ENCODE data around the gene ZFP36L1. TPM values are rescaled to one million over a fixed set of nuclear protein-coding genes. Genes with fewer than 3 reads are reported as not detected.

Gene ZFP36L1
- total and polyA plus RNA-seq, 2 of the 13 experiments (the other 11 are each of a cell fraction or from before 2014, with no cell fraction given), result 7.4 to 10.2 TPM

DNA sequence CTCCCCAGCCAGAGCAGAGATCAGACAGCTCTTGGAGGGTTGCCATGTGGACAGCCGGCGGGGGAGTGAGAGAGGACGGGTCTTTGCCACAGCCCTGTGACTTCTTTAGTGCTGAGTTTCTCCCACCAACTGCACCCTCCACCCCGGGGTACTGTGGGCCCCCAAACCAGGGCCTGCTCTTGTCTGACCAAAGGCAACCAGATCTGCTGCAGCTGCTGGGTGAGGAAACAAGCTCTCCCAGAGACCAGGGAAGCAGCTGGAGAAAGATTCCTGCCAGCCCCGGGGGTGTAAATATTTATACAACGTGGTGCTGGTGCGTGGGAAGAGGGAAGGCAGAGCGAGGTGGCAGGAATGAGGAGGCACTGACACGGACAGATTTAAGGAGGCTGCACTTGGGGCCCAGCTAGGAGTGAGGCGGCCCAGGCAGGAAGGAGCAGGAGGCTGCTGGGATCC, 14.3 kb upstream of the ZFP36L1 start (continued):
- TF ChIP-seq, protein P1, sequence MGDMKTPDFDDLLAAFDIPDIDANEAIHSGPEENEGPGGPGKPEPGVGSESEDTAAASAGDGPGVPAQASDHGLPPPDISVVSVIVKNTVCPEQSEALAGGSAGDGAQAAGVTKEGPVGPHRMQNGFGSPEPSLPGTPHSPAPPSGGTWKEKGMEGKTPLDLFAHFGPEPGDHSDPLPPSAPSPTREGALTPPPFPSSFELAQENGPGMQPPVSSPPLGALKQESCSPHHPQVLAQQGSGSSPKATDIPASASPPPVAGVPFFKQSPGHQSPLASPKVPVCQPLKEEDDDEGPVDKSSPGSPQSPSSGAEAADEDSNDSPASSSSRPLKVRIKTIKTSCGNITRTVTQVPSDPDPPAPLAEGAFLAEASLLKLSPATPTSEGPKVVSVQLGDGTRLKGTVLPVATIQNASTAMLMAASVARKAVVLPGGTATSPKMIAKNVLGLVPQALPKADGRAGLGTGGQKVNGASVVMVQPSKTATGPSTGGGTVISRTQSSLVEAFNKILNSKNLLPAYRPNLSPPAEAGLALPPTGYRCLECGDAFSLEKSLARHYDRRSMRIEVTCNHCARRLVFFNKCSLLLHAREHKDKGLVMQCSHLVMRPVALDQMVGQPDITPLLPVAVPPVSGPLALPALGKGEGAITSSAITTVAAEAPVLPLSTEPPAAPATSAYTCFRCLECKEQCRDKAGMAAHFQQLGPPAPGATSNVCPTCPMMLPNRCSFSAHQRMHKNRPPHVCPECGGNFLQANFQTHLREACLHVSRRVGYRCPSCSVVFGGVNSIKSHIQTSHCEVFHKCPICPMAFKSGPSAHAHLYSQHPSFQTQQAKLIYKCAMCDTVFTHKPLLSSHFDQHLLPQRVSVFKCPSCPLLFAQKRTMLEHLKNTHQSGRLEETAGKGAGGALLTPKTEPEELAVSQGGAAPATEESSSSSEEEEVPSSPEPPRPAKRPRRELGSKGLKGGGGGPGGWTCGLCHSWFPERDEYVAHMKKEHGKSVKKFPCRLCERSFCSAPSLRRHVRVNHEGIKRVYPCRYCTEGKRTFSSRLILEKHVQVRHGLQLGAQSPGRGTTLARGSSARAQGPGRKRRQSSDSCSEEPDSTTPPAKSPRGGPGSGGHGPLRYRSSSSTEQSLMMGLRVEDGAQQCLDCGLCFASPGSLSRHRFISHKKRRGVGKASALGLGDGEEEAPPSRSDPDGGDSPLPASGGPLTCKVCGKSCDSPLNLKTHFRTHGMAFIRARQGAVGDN (CRISPR knock-in tag; IDR thresholded peaks at IDR 0.05), result peak; percentile 86
- no peak for TF ChIP-seq HNRNPUL1 (IDR thresholded peaks at IDR 0.05; ENCODE audit: low read depth, low read length)
- no peak for TF ChIP-seq RBM39 (IDR thresholded peaks at IDR 0.05; ENCODE audit: low read depth, low read length, poor library complexity, severe bottlenecking)
- no peak for TF ChIP-seq ZNF816 (CRISPR knock-in tag; IDR thresholded peaks at IDR 0.05; ENCODE audit: borderline replicate concordance)
- no peak for TF ChIP-seq LCORL (IDR thresholded peaks at IDR 0.05)
- TF ChIP-seq LCORL (CRISPR knock-in tag; IDR thresholded peaks at IDR 0.05), result peak; percentile 55; the same call in 1 of the 2 replicates
- TF ChIP-seq PITX1 (CRISPR knock-in tag; IDR thresholded peaks at IDR 0.05), result peak; percentile 44; the same call in 1 of the 2 replicates
- 0 out of 2 replicates have a peak, but pooled peaks have one; percentile 14 for TF ChIP-seq ZNF605 (CRISPR knock-in tag; IDR thresholded peaks at IDR 0.05)
- TF ChIP-seq, protein P2, sequence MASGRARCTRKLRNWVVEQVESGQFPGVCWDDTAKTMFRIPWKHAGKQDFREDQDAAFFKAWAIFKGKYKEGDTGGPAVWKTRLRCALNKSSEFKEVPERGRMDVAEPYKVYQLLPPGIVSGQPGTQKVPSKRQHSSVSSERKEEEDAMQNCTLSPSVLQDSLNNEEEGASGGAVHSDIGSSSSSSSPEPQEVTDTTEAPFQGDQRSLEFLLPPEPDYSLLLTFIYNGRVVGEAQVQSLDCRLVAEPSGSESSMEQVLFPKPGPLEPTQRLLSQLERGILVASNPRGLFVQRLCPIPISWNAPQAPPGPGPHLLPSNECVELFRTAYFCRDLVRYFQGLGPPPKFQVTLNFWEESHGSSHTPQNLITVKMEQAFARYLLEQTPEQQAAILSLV (CRISPR knock-in tag; IDR thresholded peaks at IDR 0.05; ENCODE audit: borderline replicate concordance), result no peak
- TF ChIP-seq XRCC5 (optimal IDR thresholded peaks at IDR 0.05; ENCODE audit: low read length), result peak; percentile 28
- TF ChIP-seq, protein P3, sequence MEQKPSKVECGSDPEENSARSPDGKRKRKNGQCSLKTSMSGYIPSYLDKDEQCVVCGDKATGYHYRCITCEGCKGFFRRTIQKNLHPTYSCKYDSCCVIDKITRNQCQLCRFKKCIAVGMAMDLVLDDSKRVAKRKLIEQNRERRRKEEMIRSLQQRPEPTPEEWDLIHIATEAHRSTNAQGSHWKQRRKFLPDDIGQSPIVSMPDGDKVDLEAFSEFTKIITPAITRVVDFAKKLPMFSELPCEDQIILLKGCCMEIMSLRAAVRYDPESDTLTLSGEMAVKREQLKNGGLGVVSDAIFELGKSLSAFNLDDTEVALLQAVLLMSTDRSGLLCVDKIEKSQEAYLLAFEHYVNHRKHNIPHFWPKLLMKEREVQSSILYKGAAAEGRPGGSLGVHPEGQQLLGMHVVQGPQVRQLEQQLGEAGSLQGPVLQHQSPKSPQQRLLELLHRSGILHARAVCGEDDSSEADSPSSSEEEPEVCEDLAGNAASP (CRISPR knock-in tag; IDR thresholded peaks at IDR 0.05; ENCODE audit: borderline replicate concordance), result no peak
- TF ChIP-seq GZF1 (CRISPR knock-in tag; IDR thresholded peaks at IDR 0.05), result no peak
- TF ChIP-seq ZNF577 (CRISPR knock-in tag; IDR thresholded peaks at IDR 0.05; ENCODE audit: borderline replicate concordance, low read depth), result no peak
- TF ChIP-seq, protein P4, sequence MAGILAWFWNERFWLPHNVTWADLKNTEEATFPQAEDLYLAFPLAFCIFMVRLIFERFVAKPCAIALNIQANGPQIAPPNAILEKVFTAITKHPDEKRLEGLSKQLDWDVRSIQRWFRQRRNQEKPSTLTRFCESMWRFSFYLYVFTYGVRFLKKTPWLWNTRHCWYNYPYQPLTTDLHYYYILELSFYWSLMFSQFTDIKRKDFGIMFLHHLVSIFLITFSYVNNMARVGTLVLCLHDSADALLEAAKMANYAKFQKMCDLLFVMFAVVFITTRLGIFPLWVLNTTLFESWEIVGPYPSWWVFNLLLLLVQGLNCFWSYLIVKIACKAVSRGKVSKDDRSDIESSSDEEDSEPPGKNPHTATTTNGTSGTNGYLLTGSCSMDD (CRISPR knock-in tag; IDR thresholded peaks at IDR 0.05), result no peak
- no peak for TF ChIP-seq PAWR (CRISPR knock-in tag; IDR thresholded peaks at IDR 0.05; ENCODE audit: borderline replicate concordance)
- TF ChIP-seq, protein P5, sequence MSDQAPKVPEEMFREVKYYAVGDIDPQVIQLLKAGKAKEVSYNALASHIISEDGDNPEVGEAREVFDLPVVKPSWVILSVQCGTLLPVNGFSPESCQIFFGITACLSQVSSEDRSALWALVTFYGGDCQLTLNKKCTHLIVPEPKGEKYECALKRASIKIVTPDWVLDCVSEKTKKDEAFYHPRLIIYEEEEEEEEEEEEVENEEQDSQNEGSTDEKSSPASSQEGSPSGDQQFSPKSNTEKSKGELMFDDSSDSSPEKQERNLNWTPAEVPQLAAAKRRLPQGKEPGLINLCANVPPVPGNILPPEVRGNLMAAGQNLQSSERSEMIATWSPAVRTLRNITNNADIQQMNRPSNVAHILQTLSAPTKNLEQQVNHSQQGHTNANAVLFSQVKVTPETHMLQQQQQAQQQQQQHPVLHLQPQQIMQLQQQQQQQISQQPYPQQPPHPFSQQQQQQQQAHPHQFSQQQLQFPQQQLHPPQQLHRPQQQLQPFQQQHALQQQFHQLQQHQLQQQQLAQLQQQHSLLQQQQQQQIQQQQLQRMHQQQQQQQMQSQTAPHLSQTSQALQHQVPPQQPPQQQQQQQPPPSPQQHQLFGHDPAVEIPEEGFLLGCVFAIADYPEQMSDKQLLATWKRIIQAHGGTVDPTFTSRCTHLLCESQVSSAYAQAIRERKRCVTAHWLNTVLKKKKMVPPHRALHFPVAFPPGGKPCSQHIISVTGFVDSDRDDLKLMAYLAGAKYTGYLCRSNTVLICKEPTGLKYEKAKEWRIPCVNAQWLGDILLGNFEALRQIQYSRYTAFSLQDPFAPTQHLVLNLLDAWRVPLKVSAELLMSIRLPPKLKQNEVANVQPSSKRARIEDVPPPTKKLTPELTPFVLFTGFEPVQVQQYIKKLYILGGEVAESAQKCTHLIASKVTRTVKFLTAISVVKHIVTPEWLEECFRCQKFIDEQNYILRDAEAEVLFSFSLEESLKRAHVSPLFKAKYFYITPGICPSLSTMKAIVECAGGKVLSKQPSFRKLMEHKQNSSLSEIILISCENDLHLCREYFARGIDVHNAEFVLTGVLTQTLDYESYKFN (CRISPR knock-in tag; conservative IDR thresholded peaks at IDR 0.05), result peak; percentile 41

All from HepG2 (cell line).